ENCODE data around the gene KCNJ15.
A peak's percentile ranks its signal among the peaks of the same experiment; 100 is the strongest.

Gene KCNJ15

GRCh38 chr21:38266732-38267131 is 9.9 kb downstream of the KCNJ15 start:
- peak; percentile 26 for DNase-seq (ENCODE audit: insufficient read length, low spot score)
- no peak for FAIRE-seq

- no peak for DNase-seq (ENCODE audit: insufficient read length, low spot score)
- no peak for FAIRE-seq
Measured at GRCh38 chr21:38267136-38267755, 10.5 kb downstream of the KCNJ15 start.

GRCh38 chr21:38267991-38268863 is 11.4 kb downstream of the KCNJ15 start:
- FAIRE-seq (no peak), DNase-seq (ENCODE audit: insufficient read length, low spot score) (no peak)

- FAIRE-seq (no peak), DNase-seq (ENCODE audit: insufficient read length, low spot score) (no peak)
Measured at GRCh38 chr21:38268864-38269575, 12.2 kb downstream of the KCNJ15 start.

- FAIRE-seq = no peak
- no peak for DNase-seq (ENCODE audit: insufficient read length, low spot score)
Measured at GRCh38 chr21:38269576-38269936, 12.8 kb downstream of the KCNJ15 start.

GRCh38 chr21:38272215-38272614 is 15.4 kb downstream of the KCNJ15 start:
- no peak for FAIRE-seq
- no peak for DNase-seq (ENCODE audit: insufficient read length, low spot score)

- FAIRE-seq (no peak), DNase-seq (ENCODE audit: insufficient read length, low spot score) (no peak)
Measured at GRCh38 chr21:38273745-38274542, 17.2 kb downstream of the KCNJ15 start.

- peak; percentile 57 for FAIRE-seq
- peak; percentile 63 for DNase-seq (ENCODE audit: insufficient read length, low spot score)
Measured at GRCh38 chr21:38277501-38278131, 20.8 kb downstream of the KCNJ15 start.

GRCh38 chr21:38280454-38280853 is 23.7 kb downstream of the KCNJ15 start:
- DNase-seq (ENCODE audit: insufficient read length, low spot score) (no peak), FAIRE-seq (no peak)

- FAIRE-seq = no peak
- DNase-seq (ENCODE audit: insufficient read length, low spot score) = no peak
Measured at GRCh38 chr21:38280867-38281266, 24.1 kb downstream of the KCNJ15 start.

GRCh38 chr21:38282921-38283320 is 26.1 kb downstream of the KCNJ15 start:
- no peak for FAIRE-seq
- no peak for DNase-seq (ENCODE audit: insufficient read length, low spot score)

- DNase-seq (ENCODE audit: insufficient read length, low spot score) (no peak), FAIRE-seq (no peak)
Measured at GRCh38 chr21:38284216-38284615, 27.4 kb downstream of the KCNJ15 start.

GRCh38 chr21:38286739-38287471 is 30.1 kb downstream of the KCNJ15 start:
- no peak for FAIRE-seq
- DNase-seq (ENCODE audit: insufficient read length, low spot score) = no peak

GRCh38 chr21:38287476-38287875 is 30.7 kb downstream of the KCNJ15 start:
- no peak for DNase-seq (ENCODE audit: insufficient read length, low spot score)
- no peak for FAIRE-seq

GRCh38 chr21:38289705-38290485 is 33.1 kb downstream of the KCNJ15 start:
- FAIRE-seq (no peak), DNase-seq (ENCODE audit: insufficient read length, low spot score) (peak; percentile 50)

GRCh38 chr21:38290809-38291208 is 34.0 kb downstream of the KCNJ15 start:
- DNase-seq (ENCODE audit: insufficient read length, low spot score) (no peak), FAIRE-seq (no peak)

- DNase-seq (ENCODE audit: insufficient read length, low spot score) (no peak), FAIRE-seq (no peak)
Measured at GRCh38 chr21:38291874-38292273, 35.1 kb downstream of the KCNJ15 start.

GRCh38 chr21:38293113-38293512 is 36.3 kb downstream of the KCNJ15 start:
- DNase-seq (ENCODE audit: insufficient read length, low spot score) = no peak
- FAIRE-seq = no peak

GRCh38 chr21:38293765-38294164 is 37.0 kb downstream of the KCNJ15 start:
- no peak for FAIRE-seq
- no peak for DNase-seq (ENCODE audit: insufficient read length, low spot score)
